Fibroblast of skin of right quadriceps (primary cell): ENCODE results near the gene ATP2B3.

Experiments used
- DNase-seq: peaks from one replicate; pipeline ENCODE4 v3.0.0-alpha.2; 2013

ATP2B3 gene

GRCh38 chrX:153511784-153512500 lies 5.5 kb upstream of the ATP2B3 start:
- DNase-seq, result no peak

- DNase-seq, result no peak
Measured at GRCh38 chrX:153512501-153512893, 4.9 kb upstream of the ATP2B3 start.

GRCh38 chrX:153513265-153513664 lies 4.2 kb upstream of the ATP2B3 start:
- no peak for DNase-seq

DNA sequence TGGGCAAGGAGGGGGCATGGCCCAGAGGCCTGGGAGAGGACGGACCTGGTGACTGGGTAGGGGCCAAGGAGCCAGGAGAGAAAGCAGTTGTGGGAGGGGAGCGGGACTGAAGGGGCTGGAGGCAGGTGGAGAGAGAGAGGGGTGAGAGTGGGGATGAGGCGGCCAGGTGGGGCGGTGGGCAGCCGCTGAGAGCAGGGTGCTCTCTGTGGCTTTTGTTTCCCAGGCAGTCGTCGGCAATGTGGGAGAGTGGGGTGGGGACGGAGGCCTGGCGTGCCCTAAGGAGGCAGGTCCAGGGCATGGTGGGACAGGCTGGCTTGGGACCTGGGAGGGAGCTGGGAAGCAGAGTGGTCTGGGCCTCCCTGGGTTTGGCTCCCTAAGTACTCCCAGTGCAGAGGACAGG lies 3.2 kb upstream of the ATP2B3 start:
- no peak for DNase-seq

DNA sequence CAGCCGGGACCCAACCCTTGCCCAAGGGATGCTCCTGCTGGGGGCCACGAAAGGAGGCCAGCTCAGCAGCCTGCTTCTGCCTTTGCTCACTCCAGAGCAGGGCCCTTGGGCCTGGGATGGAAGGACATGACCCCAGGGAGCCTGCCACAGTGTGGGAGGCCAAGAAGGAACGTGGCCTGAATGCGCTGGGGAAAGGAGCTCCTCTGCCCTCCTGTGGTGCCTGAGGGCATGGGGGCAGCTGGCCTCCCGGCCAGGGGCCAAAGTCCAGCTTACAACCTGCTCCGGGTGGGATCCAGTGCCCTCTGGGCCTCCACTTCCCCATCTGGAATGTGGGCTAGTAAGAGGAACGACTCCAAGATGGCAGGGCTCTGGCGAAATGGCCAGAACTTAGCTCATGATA lies 2.0 kb upstream of the ATP2B3 start:
- DNase-seq, result no peak

- DNase-seq, result no peak
Measured at GRCh38 chrX:153516073-153516472, 1.4 kb upstream of the ATP2B3 start.

- no peak for DNase-seq
Measured at GRCh38 chrX:153517946-153518834, 748 bp downstream of the ATP2B3 start.

DNA sequence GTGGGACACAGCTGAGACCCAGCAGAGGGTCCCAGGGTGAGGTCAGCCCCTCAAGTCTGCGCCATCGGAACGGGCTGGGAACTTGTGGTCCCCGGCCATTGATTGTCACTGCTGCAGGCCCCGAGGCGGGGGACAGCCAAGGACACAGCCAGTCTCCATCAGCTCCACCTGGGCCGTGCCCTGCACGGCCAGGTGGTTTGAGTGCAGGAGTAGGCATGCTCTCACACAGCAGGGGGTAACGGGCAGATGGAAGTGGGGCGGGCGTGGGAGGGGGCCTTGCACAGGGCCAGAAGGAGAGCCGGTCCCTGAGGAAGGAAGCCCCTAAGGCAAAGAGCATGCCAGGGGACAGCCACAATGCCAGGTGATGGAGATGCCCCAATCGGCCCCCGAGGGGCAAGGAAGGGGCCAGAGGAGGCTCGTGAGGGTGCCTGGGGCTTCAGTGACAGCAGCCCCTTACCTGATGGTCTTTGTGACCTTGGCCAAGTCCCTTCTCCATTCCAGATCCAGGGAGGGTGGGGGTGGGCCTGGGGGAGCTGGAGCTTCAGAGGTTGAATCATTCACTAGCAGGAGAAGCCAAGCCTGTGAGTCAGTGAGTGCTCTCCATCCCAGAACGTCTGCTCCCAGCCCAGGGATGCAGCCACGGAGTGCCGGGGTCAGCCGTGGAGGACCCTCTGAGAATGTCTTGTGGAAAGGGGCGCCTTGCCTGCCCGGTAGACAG lies 2.3 kb downstream of the ATP2B3 start:
- peak; percentile 55 for DNase-seq

DNA sequence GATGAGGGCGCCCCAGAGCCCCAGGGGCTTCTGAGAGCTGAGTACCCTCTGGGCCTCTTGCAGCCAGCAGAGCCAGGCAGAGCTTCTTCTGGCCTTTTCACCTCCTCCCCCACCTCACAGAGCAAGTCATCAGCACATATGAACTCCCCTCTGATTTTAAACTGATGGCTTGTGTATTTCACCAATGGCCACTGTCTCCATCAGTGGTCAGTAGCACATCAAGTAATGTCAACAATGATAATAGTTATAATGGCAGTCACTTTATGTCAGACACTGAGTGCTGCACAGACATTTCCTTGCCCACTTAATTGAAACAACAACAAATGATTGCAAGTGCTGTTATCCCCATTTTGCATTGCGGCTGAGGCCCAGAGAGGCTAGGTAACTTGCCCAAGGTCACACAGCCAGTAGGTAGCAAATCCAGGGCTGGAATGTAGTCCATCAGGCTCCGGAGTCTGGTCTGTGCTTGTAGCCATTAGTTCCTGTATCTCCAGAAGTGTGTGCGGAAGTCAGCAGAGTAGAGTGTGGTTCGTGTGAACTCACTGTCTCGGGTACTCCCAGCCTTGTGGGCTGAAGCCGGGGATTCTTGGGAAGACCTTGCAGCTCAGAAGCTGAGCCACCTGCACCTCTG lies 3.0 kb downstream of the ATP2B3 start:
- DNase-seq, result no peak

DNA sequence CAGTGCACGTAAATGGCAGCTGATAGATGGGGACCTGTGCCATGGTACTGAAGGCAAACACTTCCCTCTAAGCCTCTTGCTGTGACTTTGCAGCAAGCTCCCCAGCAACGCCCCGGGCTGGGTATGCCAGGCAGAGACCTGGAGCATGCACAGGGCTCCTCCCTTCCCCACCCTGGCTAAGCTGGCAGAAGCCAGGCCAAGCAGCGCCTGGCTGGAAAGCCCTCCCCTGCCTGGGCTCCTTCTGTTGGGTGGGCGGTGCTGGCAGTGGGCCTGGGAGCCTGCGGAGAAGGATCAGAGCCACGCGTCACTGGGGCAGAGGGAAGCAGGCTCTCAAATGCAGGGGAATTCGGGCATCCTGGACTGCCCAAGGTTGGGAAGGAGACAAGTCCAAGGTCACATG lies 3.6 kb downstream of the ATP2B3 start:
- DNase-seq, result no peak

GRCh38 chrX:153522259-153522658 lies 4.8 kb downstream of the ATP2B3 start:
- no peak for DNase-seq

- DNase-seq, result no peak
Measured at GRCh38 chrX:153523269-153523668, 5.8 kb downstream of the ATP2B3 start.

- no peak for DNase-seq
Measured at GRCh38 chrX:153524234-153524633, 6.8 kb downstream of the ATP2B3 start.

- no peak for DNase-seq
Measured at GRCh38 chrX:153525451-153525850, 8.0 kb downstream of the ATP2B3 start.

DNA sequence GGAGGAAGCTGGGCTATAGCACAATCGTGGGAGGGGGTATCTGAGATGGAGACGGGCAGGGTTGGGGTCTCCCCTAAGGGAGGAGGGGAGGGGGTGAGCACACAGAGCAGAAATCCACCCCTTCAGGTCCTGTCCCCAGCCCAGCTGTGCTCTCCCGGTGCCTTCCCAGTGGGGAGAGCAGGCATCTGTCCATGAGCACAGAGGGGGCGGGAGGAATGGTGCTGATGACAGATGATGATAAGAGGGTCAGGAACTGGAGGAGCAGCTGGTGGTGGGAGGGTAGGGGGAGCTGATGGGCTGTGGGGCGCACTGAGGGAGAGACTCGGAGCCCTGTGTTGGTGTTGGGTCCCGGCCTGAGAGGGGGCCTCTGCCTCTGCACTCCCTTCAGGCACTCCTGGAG lies 8.6 kb downstream of the ATP2B3 start:
- DNase-seq, result no peak

GRCh38 chrX:153526801-153527200 lies 9.4 kb downstream of the ATP2B3 start:
- DNase-seq, result no peak

DNA sequence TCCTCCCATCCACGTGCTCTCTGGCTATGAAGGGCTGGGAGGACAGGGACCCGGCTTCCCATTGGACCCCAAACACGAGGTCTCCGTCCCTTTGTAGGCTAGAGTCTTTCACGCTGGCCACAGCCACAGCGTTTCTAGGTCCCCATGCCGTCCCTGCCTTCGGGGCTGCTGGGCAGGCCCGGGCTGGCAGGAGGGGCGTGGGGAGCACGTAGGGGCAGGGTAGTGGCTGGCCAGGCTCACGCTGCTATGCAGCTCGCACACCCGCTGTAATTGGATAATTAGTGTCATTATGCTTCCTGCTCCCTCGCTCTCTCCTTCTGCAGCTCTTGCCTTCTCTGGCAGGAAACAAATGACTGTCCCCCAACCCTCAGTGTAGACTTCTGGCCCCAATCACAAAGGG lies 9.8 kb downstream of the ATP2B3 start:
- DNase-seq, result no peak

DNA sequence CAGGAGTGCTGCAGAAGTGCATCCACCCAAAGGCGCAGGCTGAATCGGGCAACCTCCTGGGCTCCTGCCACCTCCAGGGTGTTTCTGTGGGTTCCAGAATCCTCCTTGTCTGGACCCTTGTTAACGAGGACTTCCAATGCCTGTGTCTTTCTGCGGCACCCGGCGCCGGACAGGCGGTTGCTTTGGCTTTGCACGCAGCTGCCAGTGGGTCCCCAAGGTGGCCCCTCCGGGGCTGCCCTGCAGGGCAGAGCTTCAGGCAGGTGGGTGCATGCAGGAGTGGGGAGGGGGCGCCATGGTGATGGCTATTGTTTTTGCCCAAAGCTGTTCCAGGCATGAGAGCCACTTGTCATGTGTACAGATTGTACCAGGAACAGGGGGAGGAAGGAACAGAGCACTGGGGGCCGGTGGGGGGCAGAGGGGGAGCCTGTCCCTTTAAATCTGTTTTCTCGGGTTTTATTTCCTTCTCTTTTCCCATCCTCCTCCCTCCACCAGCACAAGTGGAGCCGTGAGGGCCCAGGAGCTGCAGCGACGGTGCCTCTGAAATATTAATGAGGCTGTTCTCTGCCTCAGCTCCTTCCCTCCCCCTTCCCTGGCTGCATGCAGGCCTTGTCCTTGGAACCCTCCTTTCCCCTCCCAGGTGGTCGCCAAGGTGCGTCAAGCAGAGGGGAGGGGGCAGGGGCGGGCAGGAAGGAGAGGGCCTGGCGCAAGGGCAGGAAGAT lies 13.1 kb downstream of the ATP2B3 start:
- DNase-seq, result no peak

DNA sequence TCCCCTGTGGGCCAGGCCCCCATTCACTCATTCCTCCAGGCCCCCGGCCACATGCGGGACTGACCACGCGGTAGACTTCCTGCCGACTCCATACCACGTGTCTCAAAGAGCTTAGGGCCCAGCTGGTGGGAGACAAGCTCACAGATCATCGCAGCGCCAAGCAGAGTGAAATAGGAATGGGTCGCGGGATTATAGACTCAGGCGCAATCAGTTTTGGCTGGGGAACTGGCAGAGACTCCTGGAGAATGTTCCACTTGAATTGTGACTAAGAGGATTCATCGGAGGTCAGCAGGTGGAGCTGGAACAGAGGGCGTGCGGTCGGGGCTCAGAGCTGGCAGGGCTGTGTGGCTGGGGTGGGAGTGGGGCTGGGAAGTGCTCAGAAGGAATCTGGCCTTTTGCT lies 15.6 kb downstream of the ATP2B3 start:
- DNase-seq, result no peak

GRCh38 chrX:153537080-153537479 lies 19.6 kb downstream of the ATP2B3 start:
- DNase-seq, result no peak

DNA sequence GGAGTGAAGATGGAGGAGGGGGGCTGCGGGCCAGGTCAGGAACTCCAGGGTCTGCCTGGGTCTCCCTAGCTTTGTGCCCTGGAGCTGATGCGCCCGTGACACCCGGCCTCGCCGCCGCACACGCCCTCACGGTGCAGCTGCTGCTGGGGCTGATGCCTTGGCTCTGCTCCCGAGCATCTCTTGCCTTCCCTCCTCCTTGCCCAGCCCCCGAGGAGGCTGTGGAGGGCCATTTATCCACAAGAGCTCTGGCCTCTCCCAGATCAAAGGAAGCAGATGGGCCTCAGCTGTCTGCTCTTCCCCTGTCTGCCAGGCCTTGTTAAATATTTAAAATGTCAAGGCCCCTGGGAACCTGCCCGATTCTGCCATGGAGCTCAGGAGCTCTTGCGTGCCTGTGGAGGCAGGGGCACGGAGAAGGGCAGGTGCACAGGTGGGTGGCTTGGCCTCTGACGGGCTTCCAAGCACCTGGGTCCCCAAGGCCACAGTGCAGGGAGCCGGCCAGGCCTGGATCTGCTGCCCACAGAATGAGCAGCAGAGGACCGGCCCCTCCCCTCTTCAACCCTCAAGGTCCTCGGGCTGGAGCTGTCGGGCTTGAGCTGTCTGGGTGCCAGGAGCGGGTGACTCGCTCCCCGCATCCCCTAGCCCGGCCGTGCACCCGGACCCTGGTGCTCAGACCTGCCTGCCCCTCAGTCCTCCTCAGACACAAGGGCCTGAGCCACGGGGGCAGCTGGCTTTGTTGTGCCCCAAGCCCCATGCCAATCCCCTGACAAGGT lies 20.3 kb downstream of the ATP2B3 start:
- DNase-seq, result no peak

GRCh38 chrX:153538424-153538823 lies 21.0 kb downstream of the ATP2B3 start:
- no peak for DNase-seq
